NCI-H526 (cell line): ENCODE measurements around the gene MOCS1.

Source experiments
- DNase-seq, 2 experiments: peaks; one replicate each; lab custom pipeline; 2025; lab: John Stamatoyannopoulos, UW

Gene MOCS1

DNA sequence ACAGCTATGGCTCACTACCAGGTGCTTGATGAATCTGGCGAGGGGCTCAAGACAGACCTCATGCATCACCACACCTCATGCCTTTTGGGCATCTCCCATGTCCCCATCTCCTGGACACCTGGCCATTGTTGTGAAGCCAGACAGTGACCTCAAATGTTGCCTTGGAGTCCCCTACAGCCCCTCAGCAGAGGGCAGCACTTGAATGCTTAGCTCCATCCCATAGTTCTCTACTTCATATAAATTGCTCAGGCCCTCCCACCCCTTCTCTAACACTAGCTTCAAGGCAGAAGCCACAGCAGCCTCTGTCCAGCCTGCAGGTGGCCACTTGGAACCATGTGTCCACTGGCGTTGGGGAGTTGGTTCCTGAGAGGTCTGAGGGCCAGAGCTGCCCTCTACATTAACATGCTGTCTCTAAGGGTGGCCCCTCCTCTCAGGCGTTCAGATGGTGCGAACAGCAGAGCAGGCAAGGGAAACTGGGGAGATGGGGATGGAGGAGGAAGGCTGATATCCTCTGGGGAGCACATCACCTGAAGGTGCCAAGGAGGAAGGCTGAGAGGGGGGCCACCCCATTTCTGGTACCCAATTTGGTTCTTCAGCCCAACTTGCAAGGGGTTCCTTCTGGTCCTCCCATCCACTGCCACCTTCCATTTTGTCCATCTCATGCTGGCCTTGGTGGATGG, 31.3 kb downstream of the MOCS1 start:
- peak in 1 of 2 experiments; percentile 11 for DNase-seq

DNA sequence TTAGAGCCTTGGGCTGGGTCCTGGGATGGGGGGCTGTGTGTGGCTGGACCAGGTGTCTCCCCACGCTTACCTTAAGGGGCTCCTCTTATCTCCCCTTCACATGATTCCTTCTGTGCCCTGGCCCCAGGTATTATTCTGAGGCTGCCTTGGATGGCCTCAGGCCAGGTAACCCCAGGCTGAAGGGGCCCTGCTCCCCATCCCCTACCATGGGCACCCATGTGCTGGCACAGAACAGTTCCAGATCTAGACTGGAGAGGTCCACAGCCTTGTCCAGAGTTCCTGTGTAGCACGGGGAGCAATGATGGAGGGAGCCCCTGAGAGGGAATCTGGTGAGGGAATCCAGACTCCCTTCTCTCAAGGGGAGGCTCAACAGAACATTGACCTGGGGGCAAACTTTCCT, 32.1 kb downstream of the MOCS1 start:
- no peak for DNase-seq

DNA sequence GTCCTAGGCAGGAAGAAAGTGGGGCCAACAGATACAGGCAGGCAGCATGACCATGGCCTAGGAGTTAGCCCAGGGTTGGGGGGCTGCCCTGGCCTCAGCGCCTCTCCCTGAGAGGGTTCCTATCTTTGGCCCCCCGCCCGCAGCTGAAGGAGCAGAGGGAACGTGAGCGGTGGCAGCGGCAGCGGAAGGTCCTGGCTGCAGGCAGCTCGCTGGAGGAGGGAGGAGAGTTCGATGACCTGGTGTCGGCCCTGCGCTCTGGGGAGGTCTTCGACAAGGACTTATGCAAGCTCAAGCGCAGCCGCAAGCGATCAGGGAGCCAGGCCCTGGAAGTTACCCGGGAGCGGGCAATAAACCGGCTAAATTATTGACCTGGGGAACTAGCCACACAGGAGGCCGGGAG, 32.6 kb downstream of the MOCS1 start:
- no peak for DNase-seq

DNA sequence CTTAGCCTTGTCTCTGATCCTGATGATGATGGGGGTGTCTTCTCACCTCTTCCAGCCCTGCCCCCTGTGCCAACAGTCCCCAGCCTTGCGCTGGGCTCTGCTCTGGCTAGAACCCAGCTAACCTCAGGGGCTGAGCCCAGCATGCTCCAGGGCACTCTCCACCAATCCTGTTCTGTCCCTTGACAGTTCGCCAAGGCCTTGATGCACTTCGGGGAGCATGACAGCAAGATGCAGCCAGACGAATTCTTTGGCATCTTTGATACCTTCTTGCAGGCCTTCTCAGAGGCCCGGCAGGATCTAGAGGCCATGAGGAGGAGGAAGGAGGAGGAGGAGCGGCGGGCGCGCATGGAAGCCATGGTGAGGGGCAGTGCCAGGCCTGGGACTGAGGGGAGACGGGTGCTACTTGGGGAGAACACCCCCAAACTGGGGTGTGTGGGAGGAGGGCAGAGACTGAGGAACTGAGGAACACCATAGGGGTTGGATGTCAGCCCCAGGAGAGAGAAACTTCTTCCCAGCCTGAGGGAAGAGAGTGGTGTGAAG, 33.1 kb downstream of the MOCS1 start:
- DNase-seq: no peak

DNA sequence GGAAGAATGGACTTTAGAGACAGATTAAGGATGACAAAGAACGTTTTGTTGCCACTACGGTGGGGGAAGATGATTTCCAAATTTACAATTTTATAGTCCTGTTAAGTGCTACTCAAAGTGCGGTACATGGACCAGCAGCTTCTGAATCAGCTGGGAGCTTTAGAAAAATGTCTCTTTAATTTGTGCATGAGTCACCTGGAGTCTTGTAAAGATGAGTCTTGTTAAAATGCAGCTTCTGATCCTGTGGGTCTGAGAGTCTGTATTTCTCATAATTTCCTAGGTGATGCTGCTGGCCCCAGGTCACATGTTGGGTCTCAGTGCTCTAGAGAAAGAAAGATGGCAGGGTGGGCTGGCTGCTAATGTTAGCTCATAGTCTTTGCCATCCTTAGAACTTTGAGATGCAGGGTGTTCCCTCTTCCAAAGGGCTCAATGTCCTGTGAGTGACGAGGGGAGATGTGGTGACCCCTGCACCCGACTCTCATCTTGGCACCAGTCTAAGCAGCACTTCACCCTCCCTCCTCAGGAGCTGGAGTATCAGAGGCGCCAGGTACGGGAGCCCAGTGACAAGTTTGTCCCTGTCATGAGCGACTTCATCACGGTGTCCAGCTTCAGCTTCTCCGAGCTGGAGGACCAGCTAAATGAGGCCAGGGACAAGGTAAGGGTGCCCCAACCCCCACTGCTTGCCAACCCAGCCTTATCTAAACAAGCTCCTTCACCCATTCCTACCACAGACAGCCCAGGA, 34.5 kb downstream of the MOCS1 start:
- no peak for DNase-seq

DNA sequence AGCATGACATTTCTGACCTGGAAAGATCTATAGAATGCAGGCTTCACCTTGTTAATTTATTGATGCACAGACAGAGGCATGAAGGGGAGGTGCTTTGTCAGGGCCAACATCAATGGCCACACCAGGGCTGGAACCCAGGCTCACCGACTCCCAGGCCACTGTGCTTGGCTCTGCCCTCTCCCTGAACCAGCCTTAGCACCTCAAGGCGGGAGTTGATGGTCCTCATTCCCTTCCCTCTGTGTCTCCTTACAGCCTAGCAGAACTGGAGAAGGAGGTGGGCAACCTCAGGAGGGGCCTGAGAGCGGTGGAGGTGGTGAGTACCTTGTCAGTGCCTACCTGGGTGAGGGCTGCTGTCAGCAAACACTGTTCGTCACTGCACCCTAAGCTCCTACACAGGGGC, 35.6 kb downstream of the MOCS1 start:
- DNase-seq: no peak

DNA sequence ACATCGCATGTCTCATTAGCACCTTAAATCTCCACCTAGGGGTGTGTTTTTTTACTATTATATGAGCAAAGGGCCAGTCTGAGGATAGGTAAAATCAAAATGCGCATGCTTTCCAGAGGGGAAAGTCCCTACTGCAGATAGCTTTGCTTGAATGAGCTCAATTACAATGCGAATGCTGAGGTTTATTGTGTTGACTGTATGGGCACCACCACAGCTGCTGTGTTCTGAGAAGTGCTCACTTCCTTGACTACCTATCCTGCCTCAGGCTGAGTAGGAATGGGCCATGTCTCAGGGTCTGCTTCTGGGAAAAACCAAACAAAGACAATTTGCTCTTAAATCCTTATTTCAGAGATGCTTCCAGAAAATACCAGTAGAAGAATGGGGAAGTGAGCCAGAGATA, 36.6 kb downstream of the MOCS1 start:
- no peak for DNase-seq

DNA sequence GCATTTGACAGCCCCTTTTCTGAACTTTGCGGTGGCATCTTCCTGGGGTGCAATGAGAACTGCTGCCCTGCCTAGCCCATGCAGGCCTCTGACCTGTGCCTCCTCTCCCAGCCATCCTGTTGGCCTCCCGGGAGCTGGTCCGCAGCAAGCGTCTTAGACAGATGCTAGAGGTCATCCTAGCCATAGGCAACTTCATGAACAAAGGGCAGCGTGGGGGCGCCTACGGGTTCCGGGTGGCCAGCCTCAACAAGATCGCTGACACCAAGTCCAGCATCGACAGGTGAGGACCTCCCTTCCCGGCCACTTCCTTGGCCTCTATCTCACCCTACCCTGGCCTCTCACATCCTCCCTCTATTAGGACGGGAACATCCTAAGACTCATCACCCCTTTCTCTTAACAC, 37.6 kb downstream of the MOCS1 start:
- no peak for DNase-seq

DNA sequence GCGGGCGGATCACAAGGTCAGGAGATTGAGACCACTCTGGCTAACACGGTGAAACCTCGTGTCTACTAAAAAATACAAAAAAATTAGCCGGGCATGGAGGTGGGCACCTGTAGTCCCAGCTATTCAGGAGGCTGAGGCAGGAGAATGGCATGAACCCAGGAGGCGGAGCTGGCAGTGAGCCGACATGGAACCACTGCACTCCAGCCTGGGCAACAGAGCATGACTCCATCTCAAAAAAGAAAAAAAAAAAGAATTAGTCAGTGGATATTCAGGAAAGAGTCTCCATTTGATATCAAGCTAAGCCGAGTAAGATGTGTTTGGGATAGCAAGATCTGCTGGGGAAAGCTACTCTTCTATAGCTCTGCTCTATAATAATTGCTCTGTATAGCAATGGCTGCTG, 41.0 kb downstream of the MOCS1 start:
- DNase-seq: no peak

DNA sequence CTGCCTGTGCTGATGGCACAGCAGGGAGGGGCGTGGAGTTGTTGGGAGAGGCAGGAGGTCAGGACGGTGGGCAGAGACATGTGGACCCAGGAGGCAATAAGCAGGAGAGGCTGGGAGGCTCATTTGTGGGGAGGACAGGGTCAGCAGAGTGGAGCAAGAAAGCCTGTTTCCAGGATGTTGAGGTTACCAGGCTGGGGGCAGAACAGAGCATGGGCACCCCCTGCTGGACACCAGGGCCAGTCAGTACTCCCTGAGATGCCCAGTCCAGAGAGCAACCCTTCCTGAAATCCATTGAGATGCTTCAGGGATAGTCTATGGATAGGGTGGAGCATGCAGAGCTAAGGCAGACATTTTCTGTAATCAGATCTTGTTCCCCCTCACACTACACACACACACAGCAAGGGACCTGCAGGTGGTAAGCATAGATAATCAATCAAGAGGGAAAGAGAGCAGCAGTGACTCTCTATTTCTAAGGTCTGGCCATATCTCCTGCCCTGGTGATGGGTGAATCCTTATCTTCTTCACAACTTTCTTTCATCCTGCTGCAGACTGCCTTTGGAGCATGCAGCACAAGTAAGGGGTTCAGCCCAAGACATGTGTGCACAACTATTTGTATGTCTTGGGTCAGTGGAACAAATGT, 41.7 kb downstream of the MOCS1 start:
- peak in 1 of 2 experiments; percentile 77 for DNase-seq

DNA sequence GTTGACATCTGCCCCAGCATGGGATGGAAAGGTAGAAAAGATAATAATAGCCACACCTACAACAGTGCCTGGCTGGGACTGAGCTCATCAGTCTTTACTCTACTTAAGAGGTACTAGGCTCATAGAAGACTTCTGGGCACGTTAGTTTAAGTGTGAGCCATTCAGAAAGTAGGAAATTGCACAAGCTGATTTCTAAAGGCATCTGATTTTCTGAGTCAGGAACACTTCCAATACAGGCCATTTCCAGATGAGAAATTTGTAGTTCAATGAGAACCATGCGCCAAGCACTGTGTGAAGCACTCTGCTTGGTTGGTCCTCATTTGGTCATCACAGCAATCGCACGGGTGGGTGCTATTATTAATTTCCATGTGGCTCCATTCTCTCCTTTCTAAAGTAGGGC, 42.3 kb downstream of the MOCS1 start:
- DNase-seq: no peak

DNA sequence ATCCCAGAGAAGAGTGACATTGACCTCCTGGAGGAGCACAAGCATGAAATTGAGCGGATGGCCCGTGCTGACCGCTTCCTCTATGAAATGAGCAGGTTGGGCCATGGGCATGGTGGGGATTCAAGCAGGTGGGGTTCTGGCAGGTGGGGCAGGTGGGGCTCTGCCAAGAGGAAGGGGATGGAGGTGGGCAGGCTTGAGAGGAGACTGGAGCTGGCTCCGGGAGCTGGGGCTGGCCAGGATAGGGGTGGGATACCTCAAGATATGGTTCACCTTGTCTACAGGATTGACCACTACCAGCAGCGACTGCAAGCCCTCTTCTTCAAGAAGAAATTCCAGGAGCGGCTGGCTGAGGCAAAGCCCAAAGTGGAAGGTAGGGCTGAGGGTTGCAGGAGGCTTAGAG, 42.9 kb downstream of the MOCS1 start:
- DNase-seq: no peak

DNA sequence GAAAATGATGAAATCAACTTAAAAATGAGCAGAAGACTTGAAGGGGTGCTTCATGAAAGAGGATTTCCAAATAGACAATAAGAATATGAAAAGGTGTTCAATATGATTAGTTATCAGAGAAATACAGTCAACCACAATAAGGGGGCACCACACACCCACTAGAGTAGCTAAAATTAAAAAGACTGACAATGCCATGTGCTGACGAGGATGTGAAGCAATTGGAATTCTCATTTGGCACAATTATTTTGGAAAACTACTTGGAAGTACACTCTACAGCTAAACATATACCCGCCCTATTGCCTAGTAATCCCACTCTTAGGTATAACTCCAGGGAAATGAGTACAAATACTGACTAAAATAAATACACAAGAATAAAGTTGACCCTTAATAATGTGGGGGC, 45.0 kb downstream of the MOCS1 start:
- DNase-seq: no peak

DNA sequence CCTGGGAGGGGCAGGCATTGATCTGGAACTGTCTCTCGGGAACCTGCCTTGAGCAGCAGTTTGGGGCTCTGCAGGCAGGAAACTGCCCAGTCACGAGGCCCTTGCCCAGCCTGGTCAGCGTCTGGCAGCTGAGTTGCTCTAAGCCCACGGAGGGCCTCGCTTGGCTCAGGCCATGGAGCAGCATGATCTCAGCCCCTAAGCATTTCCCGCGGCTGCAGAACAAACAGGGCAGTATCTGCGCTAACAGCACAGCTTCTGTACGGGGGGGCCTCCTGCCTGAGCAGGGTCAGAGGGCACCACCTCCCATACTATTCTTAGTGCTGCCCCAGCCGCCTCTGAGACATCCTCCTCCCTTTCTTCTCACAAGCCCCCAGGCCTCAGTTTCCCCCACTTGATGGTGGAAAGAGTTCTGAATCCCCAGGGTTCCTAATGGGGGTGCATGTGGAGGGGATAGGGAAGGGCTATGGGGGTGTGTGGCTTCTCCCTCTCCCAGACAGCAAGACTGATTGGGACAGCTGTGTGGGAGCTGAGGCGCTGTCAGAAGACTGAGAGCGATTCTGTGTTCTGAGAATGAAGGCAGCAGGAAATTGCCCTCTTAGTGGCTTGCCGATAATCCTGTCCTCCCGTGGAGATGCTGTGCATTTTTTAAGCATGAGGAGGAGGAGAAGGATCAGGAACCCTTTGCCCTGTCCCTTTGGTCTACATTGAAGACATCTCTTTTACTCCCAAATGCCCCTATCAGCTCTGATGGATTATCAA, 46.4 kb downstream of the MOCS1 start:
- DNase-seq: no peak

DNA sequence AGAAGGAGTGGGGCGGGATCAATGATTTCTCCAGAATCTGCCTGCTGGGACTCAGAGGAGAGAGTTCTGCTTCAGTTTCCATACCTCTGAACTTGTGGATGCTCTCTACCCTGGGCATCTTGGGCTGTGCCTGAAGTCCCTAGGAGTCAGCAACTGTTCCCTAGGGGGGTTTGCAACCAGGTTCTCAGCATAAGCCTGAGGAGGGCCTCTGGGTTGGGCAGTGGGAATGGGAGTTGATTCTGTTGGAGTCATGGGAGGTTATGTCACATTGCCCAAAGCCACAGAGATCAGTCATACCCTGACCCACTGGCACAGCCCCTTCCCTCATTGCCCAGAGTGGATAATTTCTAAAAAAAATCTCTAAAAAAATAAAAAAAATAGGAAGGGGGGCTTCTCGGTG, 47.4 kb downstream of the MOCS1 start:
- no peak for DNase-seq

DNA sequence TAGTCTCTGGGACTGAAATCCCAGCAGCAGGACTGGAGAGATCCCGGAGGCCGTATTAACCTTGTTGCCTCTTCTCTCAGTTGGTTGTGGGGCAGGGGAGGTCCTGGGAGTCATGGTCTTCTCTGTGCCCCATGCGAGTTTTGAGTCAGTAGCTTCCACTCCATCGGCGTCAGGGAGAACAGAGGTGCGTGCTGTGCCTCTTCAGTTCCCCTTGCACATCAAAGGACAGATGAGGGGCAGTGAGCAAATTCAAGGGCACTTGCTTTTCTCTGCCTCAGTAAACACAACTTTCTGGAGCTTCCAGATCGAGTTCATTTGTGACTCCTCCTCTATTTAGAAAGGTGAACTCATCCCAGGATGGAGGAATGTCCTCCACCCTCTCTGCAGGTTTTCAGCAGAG, 48.6 kb downstream of the MOCS1 start:
- no peak for DNase-seq

DNA sequence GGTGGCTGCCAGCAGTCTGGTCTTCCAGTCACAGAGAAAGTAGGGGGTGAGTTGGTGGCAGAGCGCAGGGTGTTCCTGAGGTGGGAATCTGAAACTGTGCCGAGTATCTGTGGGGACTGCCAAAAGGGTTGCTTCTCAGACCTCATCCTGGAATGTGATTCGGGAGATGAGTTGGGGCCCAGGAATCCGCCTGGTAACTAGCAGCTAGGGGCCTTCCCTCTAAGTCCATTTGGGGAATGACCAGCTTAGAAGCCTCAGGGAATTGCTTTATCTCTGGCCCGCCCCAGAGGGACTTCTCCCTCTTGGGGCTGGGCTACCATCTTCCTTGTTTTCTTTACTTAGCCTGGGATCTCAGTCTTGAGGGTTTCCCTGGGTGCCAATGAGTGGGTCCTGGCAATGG, 49.6 kb downstream of the MOCS1 start:
- no peak for DNase-seq

DNA sequence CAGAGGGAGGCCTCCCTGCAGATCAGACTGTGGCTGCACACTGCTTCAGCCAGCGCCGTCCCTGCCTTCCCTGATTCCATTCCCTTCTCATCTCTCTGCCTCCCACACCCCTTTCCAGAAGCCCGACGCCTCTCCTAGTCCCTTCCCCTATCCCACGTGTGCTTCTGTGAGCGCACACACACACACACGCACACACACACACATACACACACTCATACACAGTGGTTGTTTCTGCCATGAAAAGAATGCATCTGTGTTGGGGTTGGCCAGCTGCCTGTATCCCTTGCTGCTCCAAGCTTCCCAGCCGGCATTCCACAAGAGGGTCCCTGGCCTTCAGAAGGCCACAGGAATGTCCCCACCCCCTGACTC, 51.7 kb downstream of the MOCS1 start:
- DNase-seq: no peak

DNA sequence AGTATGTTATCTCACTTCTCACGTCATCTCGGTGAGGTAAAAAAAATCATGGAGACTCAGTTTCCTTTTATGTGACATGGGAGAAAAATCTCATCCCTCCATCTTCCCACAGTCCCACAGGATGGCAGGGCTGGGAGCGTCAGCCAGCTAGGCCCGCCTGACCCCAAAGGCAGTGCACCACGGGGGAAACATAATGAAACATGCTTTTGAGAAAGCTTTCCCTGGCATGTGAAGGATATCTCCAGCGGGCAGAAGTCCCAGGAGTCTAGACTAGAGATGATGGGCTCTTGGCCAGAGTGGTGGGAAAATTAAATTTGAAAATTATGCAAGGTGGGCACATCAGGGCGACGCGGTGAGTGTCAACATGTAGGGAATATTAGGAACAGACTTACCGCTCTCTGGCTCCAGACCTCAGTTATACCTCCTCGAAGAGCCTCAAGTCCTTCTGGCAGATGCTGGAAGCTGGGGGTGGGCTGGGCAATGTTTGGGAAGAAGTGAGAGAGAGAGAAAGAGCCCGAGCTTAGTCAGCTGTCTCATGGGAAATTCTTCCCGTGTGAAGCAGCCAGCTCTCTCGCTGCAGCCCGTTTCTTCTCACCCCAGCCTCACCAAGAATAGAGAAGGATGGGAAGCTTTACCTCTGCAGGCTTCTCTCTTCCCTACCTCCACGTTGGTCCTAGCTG, 52.3 kb downstream of the MOCS1 start:
- DNase-seq: no peak

DNA sequence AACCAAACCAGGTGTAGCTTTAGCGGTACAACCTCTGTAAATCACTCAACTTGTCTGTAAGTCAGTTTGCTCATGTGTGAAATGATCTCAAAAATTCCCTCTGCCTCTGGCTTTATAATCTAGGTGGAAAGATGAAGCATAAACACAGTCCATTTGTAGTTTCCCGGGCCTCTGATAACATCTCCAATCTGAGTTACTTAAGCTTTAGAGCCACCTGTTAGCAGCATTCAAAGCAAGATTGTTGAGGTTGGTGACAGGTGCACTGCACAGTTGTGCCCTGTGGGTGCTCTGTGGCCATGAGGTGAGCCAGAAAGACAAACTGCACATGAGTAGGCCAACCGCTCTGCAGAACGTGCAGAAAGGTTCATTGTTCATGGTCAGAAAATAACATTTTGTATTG, 53.7 kb downstream of the MOCS1 start:
- peak in 1 of 2 experiments; percentile 18 for DNase-seq

DNA sequence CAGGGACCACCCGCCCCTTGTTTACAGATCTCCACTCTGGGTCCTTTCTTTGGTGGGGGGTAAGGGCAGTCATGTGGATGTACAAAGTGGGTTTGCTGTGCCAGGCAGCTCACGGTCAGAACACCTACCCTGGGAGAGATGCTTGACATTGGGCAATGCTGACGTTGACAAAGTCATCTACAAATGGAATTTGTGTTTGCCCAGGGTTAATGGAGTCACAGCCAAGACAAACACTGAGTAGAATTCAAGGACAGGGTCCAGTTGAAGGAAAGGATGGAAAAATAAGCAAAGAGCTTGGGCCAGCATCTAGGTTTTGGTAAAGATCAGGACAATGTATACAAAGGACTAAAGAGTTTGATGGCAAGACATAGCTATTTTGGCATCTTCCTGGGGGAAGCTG, 54.7 kb downstream of the MOCS1 start:
- no peak for DNase-seq

DNA sequence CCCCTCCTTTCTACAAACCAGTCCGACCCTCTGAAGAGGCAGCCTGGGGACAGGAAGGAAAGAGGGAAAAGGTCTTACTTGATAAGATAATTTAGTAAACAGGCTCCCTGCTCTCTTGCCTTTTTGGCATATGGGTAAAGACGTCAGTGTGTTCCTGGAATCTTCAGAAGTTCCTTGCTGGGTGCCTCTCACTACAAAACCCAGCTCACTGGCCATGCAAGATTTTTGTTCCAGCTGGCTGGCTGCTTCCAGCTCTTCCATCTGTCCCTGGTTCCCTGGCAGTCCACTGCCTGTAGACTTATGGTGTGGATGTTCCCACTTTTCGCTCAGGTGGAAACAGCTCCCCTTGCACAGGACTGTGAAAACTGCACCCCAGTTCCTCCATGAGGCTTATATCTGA, 57.4 kb downstream of the MOCS1 start:
- DNase-seq: no peak
